NCI-H2171 (cell line): ENCODE measurements around the gene PBX3.
A peak's percentile ranks its signal among the peaks of the same experiment; 100 is the strongest.

ENCODE experiments used
- DNase-seq: peaks from one replicate; lab custom pipeline; 2025; lab: John Stamatoyannopoulos, UW

Gene PBX3

GRCh38 chr9:125979383-125979782 lies 232.2 kb downstream of the PBX3 start:
- no peak for DNase-seq

GRCh38 chr9:125982798-125983406 lies 235.7 kb downstream of the PBX3 start:
- no peak for DNase-seq

- DNase-seq, result no peak
These were observed 236.5 kb downstream of the PBX3 start for GRCh38 chr9:125983681-125984080.

- no peak for DNase-seq
These were observed 237.3 kb downstream of the PBX3 start for GRCh38 chr9:125984461-125984860.

GRCh38 chr9:125985142-125985997 lies 238.2 kb downstream of the PBX3 start:
- no peak for DNase-seq

GRCh38 chr9:125985998-125986655 lies 239.0 kb downstream of the PBX3 start:
- DNase-seq, result no peak

GRCh38 chr9:125986966-125987365 lies 239.8 kb downstream of the PBX3 start:
- no peak for DNase-seq

GRCh38 chr9:125987420-125987819 lies 240.2 kb downstream of the PBX3 start:
- DNase-seq, result no peak

- DNase-seq, result no peak
These were observed 241.4 kb downstream of the PBX3 start for GRCh38 chr9:125988479-125989050.

GRCh38 chr9:125989090-125989501 lies 241.9 kb downstream of the PBX3 start:
- DNase-seq, result no peak

- no peak for DNase-seq
These were observed 242.5 kb downstream of the PBX3 start for GRCh38 chr9:125989524-125990180.

- DNase-seq, result no peak
These were observed 243.1 kb downstream of the PBX3 start for GRCh38 chr9:125990186-125990792.

GRCh38 chr9:125990793-125991220 lies 243.6 kb downstream of the PBX3 start:
- DNase-seq, result peak; percentile 21

- DNase-seq, result no peak
These were observed 244.8 kb downstream of the PBX3 start for GRCh38 chr9:125991886-125992529.

- no peak for DNase-seq
These were observed 245.4 kb downstream of the PBX3 start for GRCh38 chr9:125992557-125992956.

GRCh38 chr9:125993466-125993865 lies 246.3 kb downstream of the PBX3 start:
- DNase-seq, result no peak

- DNase-seq, result no peak
These were observed 247.1 kb downstream of the PBX3 start for GRCh38 chr9:125994066-125994943.

GRCh38 chr9:125995006-125995405 lies 247.8 kb downstream of the PBX3 start:
- DNase-seq, result no peak

GRCh38 chr9:125995706-125996105 lies 248.5 kb downstream of the PBX3 start:
- no peak for DNase-seq

- no peak for DNase-seq
These were observed 249.6 kb downstream of the PBX3 start for GRCh38 chr9:125996791-125997190.
